B cell (primary cell): ENCODE data around the gene AATK.

Experiments used
- CTCF ChIP-seq: fragments of 200-600 bp; IDR thresholded peaks from one replicate; pipeline ENCODE4 v1.8.0; 2022; ENCODE audit warnings: antibody characterized with exemption, mild to moderate bottlenecking
- EZH2 ChIP-seq: IDR thresholded peaks from 2 replicates; pipeline ENCODE4 v1.6.1; 2012; ENCODE audit warnings: borderline replicate concordance, low read depth, mild to moderate bottlenecking, moderate library complexity, low read length; ENCODE audit not compliant: insufficient read depth, poor library complexity, severe bottlenecking

- no peak for TF ChIP-seq EZH2
- no peak for TF ChIP-seq CTCF
Observed at GRCh38 chr17:81173762-81174155, 7.7 kb upstream of the AATK start.
